Measurements from ENCODE around the gene INTS4.
"Not testable (repeated sequence)": the region's sequence is repeated elsewhere in the genome, so short reads cannot be mapped to it uniquely, and the experiment has no call there.

INTS4 gene

GRCh38 chr11:78022397-78023396 lies 28.2 kb upstream of the INTS4 start, which contains the start of gene KCTD14:
Gene KCTD14 (minus strand): TSS chr11:78023276. CDS start chr11:78023249, 27 bp downstream.
- DNase-seq (ENCODE audit: low spot score), result peak; percentile 29

GRCh38 chr11:78021611-78022010 lies 27.1 kb upstream of the INTS4 start:
- no peak for DNase-seq (ENCODE audit: low spot score)

- no peak for DNase-seq (ENCODE audit: low spot score)
Observed at GRCh38 chr11:78020246-78020645, 25.8 kb upstream of the INTS4 start.

GRCh38 chr11:78019808-78020207 lies 25.3 kb upstream of the INTS4 start:
- DNase-seq (ENCODE audit: low spot score), result no peak

- DNase-seq (ENCODE audit: low spot score), result no peak
Observed at GRCh38 chr11:78015878-78016277, 21.4 kb upstream of the INTS4 start.

- not testable (repeated sequence) for DNase-seq (ENCODE audit: low spot score)
Observed at GRCh38 chr11:78014937-78015520, 20.6 kb upstream of the INTS4 start.

GRCh38 chr11:78011301-78011700 lies 16.8 kb upstream of the INTS4 start:
- no peak for DNase-seq (ENCODE audit: low spot score)

- no peak for DNase-seq (ENCODE audit: low spot score)
Observed at GRCh38 chr11:78010755-78011154, 16.3 kb upstream of the INTS4 start.

- no peak for DNase-seq (ENCODE audit: low spot score)
Observed at GRCh38 chr11:78010304-78010703, 15.8 kb upstream of the INTS4 start.

GRCh38 chr11:78009062-78009461 lies 14.6 kb upstream of the INTS4 start:
- no peak for DNase-seq (ENCODE audit: low spot score)

- DNase-seq (ENCODE audit: low spot score), result peak; percentile 66
Observed at GRCh38 chr11:78000193-78000592, 5.7 kb upstream of the INTS4 start.

- no peak for DNase-seq (ENCODE audit: low spot score)
Observed at GRCh38 chr11:77999446-78000030, 5.1 kb upstream of the INTS4 start.

GRCh38 chr11:77993902-77994301 lies 566 bp downstream of the INTS4 start:
- no peak for DNase-seq (ENCODE audit: low spot score)

- DNase-seq (ENCODE audit: low spot score), result no peak
Observed at GRCh38 chr11:77990981-77991380, 3.5 kb downstream of the INTS4 start.

- not testable (repeated sequence) for DNase-seq (ENCODE audit: low spot score)
Observed at GRCh38 chr11:77986456-77986855, 8.0 kb downstream of the INTS4 start.

- DNase-seq (ENCODE audit: low spot score), result no peak
Observed at GRCh38 chr11:77981346-77981947, 13.0 kb downstream of the INTS4 start.

GRCh38 chr11:77968337-77968736 lies 26.1 kb downstream of the INTS4 start:
- DNase-seq (ENCODE audit: low spot score), result no peak

- DNase-seq (ENCODE audit: low spot score), result no peak
Observed at GRCh38 chr11:77967753-77968152, 26.7 kb downstream of the INTS4 start.

- no peak for DNase-seq (ENCODE audit: low spot score)
Observed at GRCh38 chr11:77967121-77967520, 27.3 kb downstream of the INTS4 start.

- DNase-seq (ENCODE audit: low spot score), result no peak
Observed at GRCh38 chr11:77966338-77966737, 28.1 kb downstream of the INTS4 start.

- DNase-seq (ENCODE audit: low spot score), result no peak
Observed at GRCh38 chr11:77959434-77959833, 35.0 kb downstream of the INTS4 start.

GRCh38 chr11:77958583-77959177 lies 35.8 kb downstream of the INTS4 start:
- not testable (repeated sequence) for DNase-seq (ENCODE audit: low spot score)

Measured in AG08395 (cell line).